HCT116 (cell line): ENCODE measurements around the gene BBS4.

ENCODE experiments used
- CTCF ChIP-seq, 3 experiments: fragments of 200-600 bp in 1 of 3; sonication (generic) in 1 of 3; IDR thresholded peaks in 2 of 3; conservative IDR thresholded peaks in 1 of 3; 2 replicates each; pipeline ENCODE4 v1.5.1; 2012 to 2017; ENCODE audit warnings: low read depth in 2 of 3, low read length in 2 of 3, antibody characterized with exemption in 1 of 3, borderline replicate concordance in 1 of 3, control low read depth in 1 of 3, mild to moderate bottlenecking in 1 of 3, mixed read lengths in 1 of 3, mixed run types in 1 of 3, moderate library complexity in 1 of 3; ENCODE audit not compliant: insufficient read depth in 1 of 3
- EZH2 ChIP-seq: fragments of 200-600 bp; sonication (generic); IDR thresholded peaks from 2 replicates; pipeline ENCODE4 v1.6.1; 2017; ENCODE audit warnings: antibody characterized with exemption, mixed run types
- EZH2phosphoT487 ChIP-seq: fragments of 200-600 bp; IDR thresholded peaks from 2 replicates; pipeline ENCODE4 v1.6.1; 2018; ENCODE audit warnings: antibody characterized with exemption, borderline replicate concordance
- JUND ChIP-seq: IDR thresholded peaks from 2 replicates; pipeline ENCODE4 v1.6.1; 2012
- MAX ChIP-seq: IDR thresholded peaks from 2 replicates; pipeline ENCODE4 v1.6.1; 2012
- POLR2A ChIP-seq: IDR thresholded peaks from 2 replicates; pipeline ENCODE4 v1.7.0; 2011; ENCODE audit warnings: borderline replicate concordance; ENCODE audit not compliant: insufficient read depth, insufficient read length; ENCODE audit errors: extremely low read depth
- POLR2AphosphoS5 ChIP-seq: IDR thresholded peaks from 2 replicates; pipeline ENCODE4 v1.6.1; 2011; ENCODE audit warnings: mild to moderate bottlenecking, low read depth, low read length, moderate library complexity
- RAD21 ChIP-seq: IDR thresholded peaks from 2 replicates; pipeline ENCODE4 v1.6.1; 2012; ENCODE audit warnings: low read depth, mild to moderate bottlenecking
- REST ChIP-seq: IDR thresholded peaks from 2 replicates; pipeline ENCODE4 v1.6.1; 2012; ENCODE audit warnings: low read depth
- SP1 ChIP-seq: IDR thresholded peaks from 2 replicates; pipeline ENCODE4 v1.6.1; 2012; ENCODE audit warnings: low read depth
- TCF7L2 ChIP-seq: IDR thresholded peaks from 2 replicates; pipeline ENCODE4 v1.7.0; 2011; ENCODE audit warnings: borderline replicate concordance, inconsistent platforms; ENCODE audit not compliant: insufficient read depth, insufficient read length; ENCODE audit errors: extremely low read depth
- ZNF274 ChIP-seq: fragments of 200-500 bp; sonication (Bioruptor generic); IDR thresholded peaks from 2 replicates; pipeline ENCODE4 v1.6.1; 2014; ENCODE audit warnings: mild to moderate bottlenecking, low read depth, low read length, inconsistent platforms

GRCh38 chr15:72733941-72734738 is 48.1 kb downstream of the BBS4 start:
- TF ChIP-seq REST, result no peak
- no peak for TF ChIP-seq CTCF (IDR thresholded peaks at IDR 0.05 in 2 of 3, conservative IDR thresholded peaks at IDR 0.05 in 1 of 3; ENCODE audit: borderline replicate concordance in 1 of 3, insufficient read depth in 1 of 3, low read depth in 2 of 3, low read length in 2 of 3)
- TF ChIP-seq POLR2AphosphoS5, result no peak
- no peak for TF ChIP-seq EZH2phosphoT487
- no peak for TF ChIP-seq ZNF274
- TF ChIP-seq EZH2, result no peak
- no peak for TF ChIP-seq MAX
- TF ChIP-seq SP1, result no peak
- no peak for TF ChIP-seq JUND
- no peak for TF ChIP-seq POLR2A
- TF ChIP-seq RAD21, result no peak
- no peak for TF ChIP-seq TCF7L2
